HG02840 (cell line): ENCODE measurements around the gene NKX2-1.
"Not testable (repeated sequence)": the region's sequence is repeated elsewhere in the genome, so short reads cannot be mapped to it uniquely, and the experiment has no call there.

Source experiments
- ATAC-seq: cut with Tn5 transposase; IDR thresholded peaks from one replicate; pipeline ENCODE4 v1.9.1; 2021; ENCODE audit warnings: mild to moderate bottlenecking, moderate library complexity, moderate number of reproducible peaks; ENCODE audit not compliant: unreplicated experiment, low FRiP score

NKX2-1 gene

GRCh38 chr14:36505892-36506731, 13.9 kb downstream of the NKX2-1 start:
- ATAC-seq: no peak

DNA sequence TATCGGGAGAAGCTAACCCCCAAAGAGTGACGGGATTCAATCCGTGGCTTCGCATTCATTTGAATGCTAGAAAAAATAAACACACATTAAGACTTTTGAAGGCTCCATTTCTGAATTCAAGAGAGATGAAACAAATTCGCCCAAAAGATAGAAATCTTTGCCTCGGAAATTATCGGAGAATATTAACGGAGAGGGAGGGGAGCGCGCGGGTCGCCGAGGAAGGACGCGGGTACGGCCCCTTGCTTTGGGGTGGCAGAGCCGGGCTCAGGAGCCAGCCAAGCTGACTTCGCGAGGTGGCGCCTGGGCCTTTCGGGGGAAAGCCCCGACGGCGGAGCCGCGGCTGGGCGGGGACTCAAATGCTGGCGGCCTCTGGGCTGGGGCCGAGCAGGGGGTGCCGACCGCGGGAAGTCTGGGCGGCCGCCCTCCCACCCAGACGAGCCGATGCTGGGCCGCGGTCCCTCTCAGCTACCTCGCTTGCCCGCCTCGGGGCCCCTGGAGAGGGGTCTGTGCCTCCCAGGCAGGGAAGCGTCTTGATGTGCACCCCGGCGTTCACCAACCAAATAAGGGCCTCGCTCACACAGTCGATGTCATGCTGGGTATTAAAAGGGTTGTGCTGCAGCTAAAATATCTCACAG, 14.7 kb downstream of the NKX2-1 start:
- ATAC-seq: no peak

DNA sequence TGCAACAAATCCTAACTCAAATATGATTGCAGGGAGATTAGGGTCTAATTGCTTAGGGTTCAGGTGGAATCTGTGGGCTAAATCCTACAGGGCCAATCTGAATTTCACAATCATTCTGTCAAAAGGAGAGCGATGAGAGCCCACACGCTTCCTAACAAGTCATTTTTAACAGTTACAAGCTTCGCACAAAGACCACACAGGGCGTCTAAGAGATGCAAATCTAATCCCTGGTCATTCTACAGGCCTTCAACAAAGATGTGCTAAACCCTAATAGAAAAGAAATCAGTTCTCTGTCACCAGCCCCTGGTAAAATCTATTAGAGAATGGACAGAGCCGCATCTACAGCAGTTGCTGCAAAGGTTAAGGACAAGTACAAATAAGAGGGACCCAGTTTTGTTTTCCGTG, 15.3 kb downstream of the NKX2-1 start:
- no peak for ATAC-seq

- ATAC-seq: no peak
These were observed 16.0 kb downstream of the NKX2-1 start for GRCh38 chr14:36503771-36504741.

GRCh38 chr14:36502558-36503508, 17.2 kb downstream of the NKX2-1 start:
- ATAC-seq: no peak

- ATAC-seq: no peak
These were observed 21.1 kb downstream of the NKX2-1 start for GRCh38 chr14:36498938-36499337.

GRCh38 chr14:36496346-36496745, 23.7 kb downstream of the NKX2-1 start:
- no peak for ATAC-seq

DNA sequence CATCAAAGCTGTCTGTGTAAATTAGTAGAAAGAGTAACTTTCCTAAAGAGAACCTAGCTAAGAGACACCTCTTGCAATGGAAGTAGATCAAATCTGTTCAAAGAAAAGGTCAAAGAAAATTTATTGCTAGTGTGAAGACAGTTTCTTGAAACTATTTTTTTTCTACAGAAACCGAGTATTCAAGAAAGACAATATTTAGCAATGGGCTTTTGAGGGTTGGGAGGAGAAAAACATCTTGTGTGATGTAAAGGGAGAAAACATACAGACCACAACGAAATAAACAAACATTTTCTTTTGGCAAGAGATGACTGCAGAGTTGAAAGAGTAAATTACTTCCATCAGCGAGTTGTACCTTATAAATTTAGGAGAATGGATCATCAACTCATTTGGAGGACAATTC, 24.4 kb downstream of the NKX2-1 start:
- no peak for ATAC-seq

- ATAC-seq: no peak
These were observed 26.3 kb downstream of the NKX2-1 start for GRCh38 chr14:36493761-36494160.

GRCh38 chr14:36485773-36486172, 34.3 kb downstream of the NKX2-1 start:
- ATAC-seq: no peak

- no peak for ATAC-seq
These were observed 40.7 kb downstream of the NKX2-1 start for GRCh38 chr14:36479344-36479743.

DNA sequence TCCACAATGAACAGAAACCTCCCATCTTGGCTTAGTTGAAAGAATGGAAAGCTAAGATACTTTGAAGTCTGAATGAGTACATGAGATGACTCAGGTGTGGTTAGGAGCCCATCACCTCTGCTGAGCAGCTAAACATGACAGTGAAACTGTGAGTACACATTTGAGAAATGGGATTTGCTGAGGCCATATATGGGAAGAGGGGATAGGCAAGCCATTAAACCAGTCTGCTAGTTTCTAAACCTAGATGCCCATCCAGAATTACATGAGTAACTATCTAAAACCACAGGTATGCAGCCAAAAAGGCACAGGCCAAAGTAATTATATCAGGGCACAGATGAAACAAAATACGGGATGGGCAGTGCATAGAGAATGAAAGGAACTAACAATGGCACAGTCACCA, 41.2 kb downstream of the NKX2-1 start:
- ATAC-seq: no peak

DNA sequence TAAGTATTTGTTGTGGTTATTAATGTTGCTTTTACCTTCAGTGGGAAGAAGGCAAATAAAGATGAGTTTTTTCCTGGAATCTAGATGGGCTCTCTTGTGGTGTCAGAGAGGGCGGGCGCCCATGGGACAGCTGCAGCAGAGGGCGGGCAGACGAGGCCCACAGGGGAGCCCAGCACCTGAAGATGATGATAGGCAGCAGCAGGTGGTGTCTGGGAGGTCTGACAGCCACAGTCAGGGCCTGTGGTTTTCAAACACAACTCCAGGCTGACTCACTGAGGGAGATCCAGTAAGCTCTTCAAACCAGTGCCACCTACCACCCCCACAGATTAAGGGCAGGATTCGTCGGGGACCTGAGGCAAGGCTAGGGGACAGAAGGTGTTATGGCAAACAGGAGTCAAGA, 42.8 kb downstream of the NKX2-1 start:
- ATAC-seq: no peak

DNA sequence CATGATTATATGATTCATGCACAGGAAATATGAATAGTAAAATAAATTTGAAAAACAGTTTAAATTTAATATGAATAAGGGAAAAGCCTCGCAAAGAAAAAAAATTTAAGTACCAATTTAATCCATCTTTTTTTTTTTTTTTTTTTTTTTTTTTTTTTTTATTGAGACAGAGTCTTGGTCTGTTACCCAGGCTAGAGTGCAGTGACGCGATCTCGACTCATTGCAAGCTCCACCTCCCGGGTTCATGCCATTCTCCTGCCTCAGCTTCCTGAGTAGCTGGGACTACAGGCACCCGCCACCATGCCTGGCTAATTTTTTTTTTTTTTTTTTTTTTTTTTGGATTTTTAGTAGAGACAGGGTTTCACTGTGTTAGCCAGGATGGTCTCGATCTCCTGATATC, 44.0 kb downstream of the NKX2-1 start:
- not testable (repeated sequence) for ATAC-seq

DNA sequence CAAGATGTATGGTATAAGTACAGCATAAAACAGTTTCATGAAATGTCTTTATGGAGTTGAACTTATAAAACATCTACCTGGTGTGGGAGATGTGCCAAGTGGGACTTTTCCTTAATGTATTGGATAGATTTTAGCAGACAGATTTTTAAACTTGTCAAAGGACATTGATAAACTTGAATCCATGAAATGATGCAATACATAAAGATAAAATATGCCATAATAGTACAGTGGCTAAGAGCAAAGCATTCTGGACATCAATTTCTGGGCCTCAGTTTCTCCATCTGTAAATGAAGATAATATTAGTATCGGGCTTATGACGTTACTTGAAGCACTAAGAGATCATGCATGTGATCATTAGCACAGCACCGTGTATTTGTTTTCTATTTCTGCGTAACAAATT, 45.4 kb downstream of the NKX2-1 start:
- no peak for ATAC-seq

DNA sequence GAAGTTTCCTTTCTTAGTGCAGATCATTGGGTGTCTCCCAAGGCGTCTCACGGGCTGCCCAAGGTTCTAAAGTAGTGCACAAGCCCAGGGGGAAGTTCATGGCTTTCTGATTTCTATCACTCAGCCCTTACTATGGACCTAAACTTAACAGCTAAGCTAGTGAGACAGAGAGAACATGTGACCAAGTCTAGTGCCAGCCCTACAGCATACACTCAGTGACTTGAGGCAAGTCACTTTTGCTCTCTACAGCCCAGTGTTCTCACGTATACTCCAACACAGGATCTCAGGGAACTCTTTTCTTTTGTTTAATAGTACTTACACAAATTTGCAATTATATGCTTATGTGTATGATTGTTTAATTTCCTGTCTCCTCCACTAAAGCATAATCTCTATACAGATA, 48.6 kb downstream of the NKX2-1 start:
- no peak for ATAC-seq

DNA sequence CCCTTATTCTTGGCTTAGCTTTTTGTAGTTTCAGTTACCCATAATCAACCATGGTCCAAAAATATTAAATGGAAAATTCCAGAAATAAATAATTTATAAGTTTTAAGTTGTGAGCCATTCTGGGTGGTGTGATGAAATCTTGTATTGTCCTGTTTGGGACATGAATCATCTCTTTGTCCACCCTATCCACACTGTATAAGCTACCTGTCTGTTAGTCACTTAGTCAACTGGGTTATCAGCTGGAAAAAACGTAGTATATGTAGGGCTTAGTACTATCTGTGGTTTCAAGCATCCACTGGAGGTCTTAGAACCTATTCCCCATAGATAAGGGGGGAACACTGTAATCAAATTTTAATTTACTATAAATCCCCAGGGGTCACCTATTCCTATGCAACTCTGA, 52.7 kb downstream of the NKX2-1 start:
- ATAC-seq: no peak
